DOHH2 (cell line): ENCODE results near the gene WRNIP1.

Experiments
- EZH2phosphoT487 ChIP-seq: fragments of 200-600 bp; sonication (generic); IDR thresholded peaks from 2 replicates; pipeline ENCODE4 v1.6.1; 2017; ENCODE audit warnings: borderline replicate concordance, mild to moderate bottlenecking, antibody characterized with exemption, low read length, moderate library complexity, mixed read lengths
- TF ChIP-seq, protein P1 (sequence below): fragments of 200-600 bp; sonication (generic); IDR thresholded peaks from one replicate; pipeline ENCODE4 v1.5.1; 2014; ENCODE audit warnings: antibody characterized with exemption, mild to moderate bottlenecking, low read depth, low read length; ENCODE audit not compliant: poor library complexity, severe bottlenecking

DNA sequence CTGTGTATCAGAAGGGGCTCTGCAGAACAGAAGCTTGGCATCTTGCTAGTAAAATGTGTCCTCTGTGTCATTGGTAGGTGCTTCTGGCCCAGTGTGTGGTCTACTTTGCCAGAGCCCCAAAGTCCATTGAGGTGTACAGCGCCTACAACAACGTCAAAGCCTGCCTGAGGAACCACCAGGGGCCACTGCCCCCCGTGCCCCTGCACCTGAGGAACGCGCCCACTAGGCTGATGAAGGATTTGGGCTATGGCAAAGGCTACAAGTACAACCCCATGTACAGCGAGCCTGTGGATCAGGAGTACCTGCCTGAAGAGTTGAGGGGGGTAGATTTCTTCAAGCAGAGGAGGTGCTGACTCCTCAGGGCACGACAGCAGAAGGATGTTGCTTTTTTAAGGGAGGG, 19.7 kb downstream of the WRNIP1 start:
- TF ChIP-seq, protein P1, sequence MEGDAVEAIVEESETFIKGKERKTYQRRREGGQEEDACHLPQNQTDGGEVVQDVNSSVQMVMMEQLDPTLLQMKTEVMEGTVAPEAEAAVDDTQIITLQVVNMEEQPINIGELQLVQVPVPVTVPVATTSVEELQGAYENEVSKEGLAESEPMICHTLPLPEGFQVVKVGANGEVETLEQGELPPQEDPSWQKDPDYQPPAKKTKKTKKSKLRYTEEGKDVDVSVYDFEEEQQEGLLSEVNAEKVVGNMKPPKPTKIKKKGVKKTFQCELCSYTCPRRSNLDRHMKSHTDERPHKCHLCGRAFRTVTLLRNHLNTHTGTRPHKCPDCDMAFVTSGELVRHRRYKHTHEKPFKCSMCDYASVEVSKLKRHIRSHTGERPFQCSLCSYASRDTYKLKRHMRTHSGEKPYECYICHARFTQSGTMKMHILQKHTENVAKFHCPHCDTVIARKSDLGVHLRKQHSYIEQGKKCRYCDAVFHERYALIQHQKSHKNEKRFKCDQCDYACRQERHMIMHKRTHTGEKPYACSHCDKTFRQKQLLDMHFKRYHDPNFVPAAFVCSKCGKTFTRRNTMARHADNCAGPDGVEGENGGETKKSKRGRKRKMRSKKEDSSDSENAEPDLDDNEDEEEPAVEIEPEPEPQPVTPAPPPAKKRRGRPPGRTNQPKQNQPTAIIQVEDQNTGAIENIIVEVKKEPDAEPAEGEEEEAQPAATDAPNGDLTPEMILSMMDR: no peak
- TF ChIP-seq EZH2phosphoT487: no peak
